Measurements from ENCODE around the gene RNF13.
"Not testable (repeated sequence)": the region's sequence is repeated elsewhere in the genome, so short reads cannot be mapped to it uniquely, and the experiment has no call there.

RNF13 gene

GRCh38 chr3:149839896-149840295 is 26.9 kb downstream of the RNF13 start:
- DNase-seq (ENCODE audit: low spot score), result no peak

- DNase-seq (ENCODE audit: low spot score), result no peak
Observed at GRCh38 chr3:149843502-149843901, 30.5 kb downstream of the RNF13 start.

- DNase-seq (ENCODE audit: low spot score), result no peak
Observed at GRCh38 chr3:149844091-149844490, 31.1 kb downstream of the RNF13 start.

- DNase-seq (ENCODE audit: low spot score), result no peak
Observed at GRCh38 chr3:149845570-149846244, 32.7 kb downstream of the RNF13 start.

- DNase-seq (ENCODE audit: low spot score), result no peak
Observed at GRCh38 chr3:149848238-149848637, 35.2 kb downstream of the RNF13 start.

- DNase-seq (ENCODE audit: low spot score), result no peak
Observed at GRCh38 chr3:149848688-149849087, 35.7 kb downstream of the RNF13 start.

GRCh38 chr3:149850787-149851584 is 38.0 kb downstream of the RNF13 start:
- no peak for DNase-seq (ENCODE audit: low spot score)

GRCh38 chr3:149858911-149859310 is 45.9 kb downstream of the RNF13 start:
- no peak for DNase-seq (ENCODE audit: low spot score)

GRCh38 chr3:149860881-149861280 is 47.9 kb downstream of the RNF13 start:
- no peak for DNase-seq (ENCODE audit: low spot score)

GRCh38 chr3:149867563-149867962 is 54.5 kb downstream of the RNF13 start:
- no peak for DNase-seq (ENCODE audit: low spot score)

- no peak for DNase-seq (ENCODE audit: low spot score)
Observed at GRCh38 chr3:149871855-149872254, 58.8 kb downstream of the RNF13 start.

- DNase-seq (ENCODE audit: low spot score), result no peak
Observed at GRCh38 chr3:149872589-149872988, 59.6 kb downstream of the RNF13 start.

GRCh38 chr3:149877668-149878067 is 64.7 kb downstream of the RNF13 start:
- no peak for DNase-seq (ENCODE audit: low spot score)

GRCh38 chr3:149879872-149880271 is 66.9 kb downstream of the RNF13 start:
- peak; percentile 55 for DNase-seq (ENCODE audit: low spot score)

GRCh38 chr3:149881879-149882278 is 68.9 kb downstream of the RNF13 start:
- no peak for DNase-seq (ENCODE audit: low spot score)

GRCh38 chr3:149883134-149883533 is 70.1 kb downstream of the RNF13 start:
- DNase-seq (ENCODE audit: low spot score), result no peak

GRCh38 chr3:149883860-149884259 is 70.8 kb downstream of the RNF13 start:
- not testable (repeated sequence) for DNase-seq (ENCODE audit: low spot score)

GRCh38 chr3:149884848-149885247 is 71.8 kb downstream of the RNF13 start:
- not testable (repeated sequence) for DNase-seq (ENCODE audit: low spot score)

GRCh38 chr3:149886957-149887356 is 73.9 kb downstream of the RNF13 start:
- no peak for DNase-seq (ENCODE audit: low spot score)

- no peak for DNase-seq (ENCODE audit: low spot score)
Observed at GRCh38 chr3:149891621-149892020, 78.6 kb downstream of the RNF13 start.

- DNase-seq (ENCODE audit: low spot score), result no peak
Observed at GRCh38 chr3:149892371-149892770, 79.4 kb downstream of the RNF13 start.

GRCh38 chr3:149894205-149894604 is 81.2 kb downstream of the RNF13 start:
- no peak for DNase-seq (ENCODE audit: low spot score)

- DNase-seq (ENCODE audit: low spot score), result peak; percentile 14
Observed at GRCh38 chr3:149895339-149895738, 82.3 kb downstream of the RNF13 start.

GRCh38 chr3:149895769-149896168 is 82.8 kb downstream of the RNF13 start:
- DNase-seq (ENCODE audit: low spot score), result peak; percentile 23

Measured in kidney tubule cell (primary cell).